Urinary bladder (tissue), 4 donors: Measurements from ENCODE around the gene KIAA1328. TPM values are rescaled to one million over a fixed set of nuclear protein-coding genes. Genes with fewer than 3 reads are reported as not detected.

Source experiments
- DNase-seq: peaks from one replicate; pipeline ENCODE4 v3.0.0-alpha.2; 2015; ENCODE audit errors: extremely low spot score
- H3K27ac ChIP-seq: one replicate; pipeline ENCODE4 v1.5.1; 2013; ENCODE audit warnings: low read depth, mild to moderate bottlenecking, moderate library complexity
- H3K36me3 ChIP-seq: one replicate; pipeline ENCODE4 v1.6.1; 2013; ENCODE audit warnings: mild to moderate bottlenecking, moderate library complexity; ENCODE audit not compliant: insufficient read depth
- H3K4me1 ChIP-seq: one replicate; pipeline ENCODE4 v1.6.1; 2013; ENCODE audit warnings: mild to moderate bottlenecking, moderate library complexity; ENCODE audit not compliant: insufficient read depth
- H3K4me3 ChIP-seq: one replicate; pipeline ENCODE4 v1.5.1; 2013; ENCODE audit warnings: low read depth, low read length
- WGBS: extraction: QIAGEN DNeasy Blood & Tissue Kit; methylation state at CpG from one replicate; pipeline ENCODE4 v1.1.7; 2013; 5-methylcytosine and 5-hydroxymethylcytosine counted together
- polyA plus RNA-seq: library from polyadenylated mRNA; stranded (reverse); fragments of 200-250 nt; gene quantifications from one replicate; pipeline ENCODE4 v1.2.3, GENCODE V29; 2013
- total RNA-seq: library from RNA; depleted of rRNA; stranded (reverse); fragments of >200 nt; gene quantifications from one replicate; pipeline ENCODE4 v1.2.3, GENCODE V29; 2014
- donor health status: healthy with polysubstance abuse.
- donor health status: healthy.

The KIAA1328 gene
- 34.6 TPM for total RNA-seq
- polyA plus RNA-seq: 5.4 TPM

GRCh38 chr18:36828630-36829361, at the start of gene KIAA1328, which contains the start of gene TPGS2:
Gene KIAA1328, plus strand, starts transcription at chr18:36829127. Its CDS starts 12 bp downstream, at chr18:36829139.
Gene TPGS2, minus strand, starts transcription at chr18:36829002. Its CDS starts 235 bp downstream, at chr18:36828767.
- H3K4me3 ChIP-seq: peak within 1 kb of the TSS; percentile 53
- under 1% methylated on average over 83 of the region's 83 CpGs for WGBS
- peak within 1 kb of the TSS; percentile 34 for H3K27ac ChIP-seq
- H3K36me3 ChIP-seq: no peaks in the 10 kb centered on the region
- no peaks in the 10 kb centered on the region for H3K4me1 ChIP-seq
- DNase-seq: peak; percentile 53

GRCh38 chr18:36780748-36781147, 48.2 kb upstream of the KIAA1328 start:
- Histone ChIP-seq H3K4me3 (no peak overlapping the region), H3K36me3 (no peaks in the 10 kb centered on the region), H3K27ac (no peak overlapping the region), H3K4me1 (peaks cover 2% of the 10 kb centered on the region)
- 66% methylated on average over 2 of the region's 2 CpGs for WGBS
- no peak for DNase-seq

GRCh38 chr18:36782710-36783109, 46.2 kb upstream of the KIAA1328 start:
- Histone ChIP-seq H3K4me1 (no peaks in the 10 kb centered on the region), H3K36me3 (no peaks in the 10 kb centered on the region), H3K27ac (no peak overlapping the region), H3K4me3 (no peak overlapping the region)
- no peak for DNase-seq
- WGBS: 80% methylated on average over 9 of the region's 9 CpGs

- Histone ChIP-seq H3K4me3 (no peak overlapping the region), H3K4me1 (no peaks in the 10 kb centered on the region), H3K36me3 (no peaks in the 10 kb centered on the region), H3K27ac (no peak overlapping the region)
- DNase-seq: no peak
- WGBS: 95% methylated on average over 5 of the region's 5 CpGs
Measured at GRCh38 chr18:36783792-36784191, 45.1 kb upstream of the KIAA1328 start.

- DNase-seq: no peak
- 62% methylated on average over 4 of the region's 4 CpGs for WGBS
- H3K4me1 ChIP-seq: no peaks in the 10 kb centered on the region
- H3K36me3 ChIP-seq: no peaks in the 10 kb centered on the region
- no peak overlapping the region for H3K27ac ChIP-seq
- no peak overlapping the region for H3K4me3 ChIP-seq
Measured at GRCh38 chr18:36786686-36787085, 42.2 kb upstream of the KIAA1328 start.

GRCh38 chr18:36792634-36793283, 36.2 kb upstream of the KIAA1328 start:
- H3K36me3 ChIP-seq: no peaks in the 10 kb centered on the region
- no peak for DNase-seq
- H3K27ac ChIP-seq: no peak overlapping the region
- no peaks in the 10 kb centered on the region for H3K4me1 ChIP-seq
- 97% methylated on average over 4 of the region's 4 CpGs for WGBS
- no peak overlapping the region for H3K4me3 ChIP-seq

GRCh38 chr18:36798738-36799473, 30.0 kb upstream of the KIAA1328 start:
- Histone ChIP-seq H3K27ac (no peak overlapping the region), H3K4me3 (no peak overlapping the region), H3K36me3 (no peaks in the 10 kb centered on the region), H3K4me1 (no peaks in the 10 kb centered on the region)
- 92% methylated on average over 3 of the region's 3 CpGs for WGBS
- no peak for DNase-seq

- over 99% methylated on average over 2 of the region's 2 CpGs for WGBS
- no peak overlapping the region for H3K27ac ChIP-seq
- DNase-seq: no peak
- H3K4me3 ChIP-seq: no peak overlapping the region
- H3K36me3 ChIP-seq: peaks cover 2% of the 10 kb centered on the region
- no peaks in the 10 kb centered on the region for H3K4me1 ChIP-seq
Measured at GRCh38 chr18:36805105-36805504, 23.8 kb upstream of the KIAA1328 start.

- no peak for DNase-seq
- Histone ChIP-seq H3K36me3 (peaks cover 2% of the 10 kb centered on the region), H3K27ac (no peak overlapping the region), H3K4me1 (no peaks in the 10 kb centered on the region), H3K4me3 (no peak overlapping the region)
- WGBS: 86% methylated on average over 2 of the region's 2 CpGs
Measured at GRCh38 chr18:36808681-36809080, 20.2 kb upstream of the KIAA1328 start.

- H3K27ac ChIP-seq: no peak overlapping the region
- no peak overlapping the region for H3K4me3 ChIP-seq
- 43% methylated on average over 6 of the region's 6 CpGs for WGBS
- no peaks in the 10 kb centered on the region for H3K36me3 ChIP-seq
- H3K4me1 ChIP-seq: no peaks in the 10 kb centered on the region
- peak; percentile 17 for DNase-seq
Measured at GRCh38 chr18:36809590-36810381, 19.1 kb upstream of the KIAA1328 start.

- Histone ChIP-seq H3K4me1 (no peaks in the 10 kb centered on the region), H3K36me3 (no peaks in the 10 kb centered on the region), H3K27ac (no peak overlapping the region), H3K4me3 (no peak overlapping the region)
- 63% methylated on average over 3 of the region's 3 CpGs for WGBS
- DNase-seq: no peak
Measured at GRCh38 chr18:36811430-36811829, 17.5 kb upstream of the KIAA1328 start.

- Histone ChIP-seq H3K4me1 (no peaks in the 10 kb centered on the region), H3K36me3 (no peaks in the 10 kb centered on the region), H3K27ac (no peak overlapping the region), H3K4me3 (no peak overlapping the region)
- DNase-seq: no peak
Measured at GRCh38 chr18:36811955-36812354, 17.0 kb upstream of the KIAA1328 start.

GRCh38 chr18:36812678-36813077, 16.2 kb upstream of the KIAA1328 start:
- H3K4me3 ChIP-seq: no peak overlapping the region
- no peaks in the 10 kb centered on the region for H3K4me1 ChIP-seq
- H3K27ac ChIP-seq: no peak overlapping the region
- DNase-seq: no peak
- 70% methylated on average over 3 of the region's 3 CpGs for WGBS
- H3K36me3 ChIP-seq: no peaks in the 10 kb centered on the region
